CMK (cell line): ENCODE measurements around the gene CNTNAP5.

Source experiments
- DNase-seq: peaks from one replicate; pipeline ENCODE4 v3.0.0-alpha.2; 2010; ENCODE audit warnings: low read depth

Gene CNTNAP5

DNA sequence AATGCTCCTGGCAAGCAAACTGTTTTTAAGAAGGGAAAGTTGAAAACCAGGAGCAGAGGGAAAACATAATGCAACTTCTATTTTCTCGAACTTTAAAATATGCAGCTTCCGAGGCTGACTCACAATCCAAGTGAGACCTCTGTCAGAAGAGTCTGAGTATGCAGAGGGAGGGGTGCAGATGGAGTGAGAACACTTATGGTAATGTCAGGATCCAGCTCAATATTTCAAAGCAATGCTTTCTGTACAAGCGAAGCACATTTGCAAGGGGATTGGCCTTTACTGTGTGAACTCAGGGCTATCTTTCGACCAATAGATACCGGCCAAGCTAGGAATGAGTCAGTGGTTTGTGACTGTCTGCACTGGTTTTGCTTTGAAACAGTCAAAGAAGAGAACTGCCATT is 242.7 kb downstream of the CNTNAP5 start:
- no peak for DNase-seq

DNA sequence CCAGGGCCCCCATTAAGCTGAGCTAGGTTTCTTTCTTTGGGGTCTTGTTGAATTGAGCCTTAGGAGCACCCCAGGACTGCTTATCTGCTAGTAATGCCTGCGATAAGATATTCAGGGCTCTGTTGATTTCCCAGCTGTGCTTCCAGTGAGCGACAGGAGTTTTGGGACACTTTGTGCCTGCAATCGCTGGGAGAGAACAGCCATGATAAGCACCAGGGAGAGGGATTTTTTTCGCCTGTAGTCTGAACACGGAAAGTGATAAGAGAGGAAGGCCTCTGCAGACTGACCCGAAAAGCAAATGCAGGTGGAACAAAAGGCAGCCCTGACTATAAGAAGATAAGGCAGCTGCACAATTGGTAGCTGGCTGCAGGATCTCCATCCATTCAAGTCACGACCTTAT is 244.3 kb downstream of the CNTNAP5 start:
- no peak for DNase-seq

DNA sequence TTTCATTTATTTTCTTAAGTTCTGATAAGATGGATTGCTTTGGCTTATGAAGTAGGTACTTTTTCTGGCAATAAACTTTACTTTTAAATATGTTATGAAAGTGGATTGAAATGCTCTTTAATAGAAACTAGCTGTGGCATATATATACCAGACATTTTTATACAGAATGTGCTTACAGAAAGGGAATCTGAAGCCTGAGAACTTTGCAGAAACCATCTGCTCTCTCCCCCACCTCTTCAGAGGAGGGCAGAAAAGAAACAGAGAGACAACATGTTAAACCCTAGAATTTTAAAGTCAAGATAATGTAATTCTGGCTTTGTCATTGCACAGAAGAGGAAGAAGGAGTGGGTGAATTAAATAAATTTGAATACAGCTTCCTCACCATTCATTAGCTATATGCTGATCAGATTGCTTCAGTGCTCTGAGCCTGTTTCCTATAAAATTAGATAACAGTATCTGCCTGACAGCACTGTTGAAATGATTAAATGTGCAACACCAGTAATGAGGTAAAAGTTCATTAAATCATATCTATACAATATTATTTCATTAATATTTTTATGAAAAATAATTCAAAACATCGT is 247.3 kb downstream of the CNTNAP5 start:
- no peak for DNase-seq

DNA sequence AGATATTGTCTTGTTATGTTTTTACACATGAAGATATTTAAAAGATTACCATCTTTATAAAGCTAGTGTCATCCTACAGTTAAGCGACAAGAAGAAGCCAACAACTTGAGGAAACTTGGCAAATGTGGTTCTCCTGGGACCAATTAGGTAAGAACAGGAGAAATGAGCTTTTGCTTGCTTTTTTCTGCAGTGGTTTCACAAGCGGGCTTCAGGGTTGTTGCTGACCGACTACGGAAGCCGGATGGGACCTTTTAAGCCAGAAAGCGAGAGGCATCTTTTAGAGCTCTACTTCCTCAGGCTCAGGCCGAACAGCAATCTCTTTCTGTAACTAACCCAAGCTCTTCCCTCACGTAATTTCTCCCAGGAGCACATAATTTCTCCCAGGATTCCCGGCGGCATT is 256.5 kb downstream of the CNTNAP5 start:
- no peak for DNase-seq

DNA sequence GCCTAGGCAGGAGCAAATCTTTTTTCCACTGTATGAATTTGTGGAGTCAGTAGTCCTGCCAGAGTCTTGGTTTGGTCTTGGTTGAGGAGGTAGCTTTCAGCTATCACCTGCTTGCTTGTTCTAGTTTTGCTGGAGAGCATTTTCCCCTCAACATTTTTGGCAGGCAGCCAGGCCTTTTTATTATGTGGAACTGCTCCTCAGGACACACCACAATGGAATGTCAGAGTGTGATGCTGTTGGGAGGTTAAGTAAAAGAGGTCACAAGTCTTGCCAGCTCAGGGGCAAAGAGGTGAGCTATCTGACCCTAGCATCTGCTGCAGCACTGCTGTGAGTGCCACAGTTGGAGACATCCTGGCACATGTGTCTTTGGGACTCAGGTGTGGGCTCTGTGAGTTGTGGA is 258.0 kb downstream of the CNTNAP5 start:
- DNase-seq = no peak

DNA sequence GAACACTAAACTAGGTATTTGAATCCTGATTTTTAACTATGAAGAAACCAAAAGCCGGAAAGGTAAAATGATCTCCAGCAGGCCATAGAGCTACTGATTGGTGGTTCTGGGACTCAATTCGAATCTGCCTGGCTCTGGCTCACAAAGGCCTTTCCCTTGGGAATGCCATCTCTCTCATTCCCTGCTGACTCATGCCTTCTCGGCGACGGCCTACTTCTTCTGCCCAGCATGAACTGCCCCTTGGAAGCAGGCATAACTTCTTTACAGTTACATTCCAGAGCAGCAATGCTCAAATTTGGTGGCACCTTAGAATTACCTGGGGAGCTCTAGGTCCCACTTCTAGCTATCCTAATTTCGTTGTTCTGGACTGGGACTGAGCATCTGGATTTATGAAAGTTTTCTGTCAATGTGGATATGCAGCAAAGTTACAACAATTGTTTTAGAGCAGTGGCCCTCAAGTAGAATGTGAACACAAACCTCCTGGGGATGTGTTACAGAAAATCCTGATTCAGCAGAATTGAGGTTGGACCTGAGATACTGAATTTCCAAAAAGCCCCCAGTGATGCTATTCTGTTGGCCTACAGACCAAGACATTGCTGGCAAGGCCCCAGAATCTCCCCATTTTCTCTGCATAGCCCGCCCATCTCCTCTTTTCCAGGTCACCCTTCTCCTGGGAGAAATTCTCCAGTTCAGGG is 261.1 kb downstream of the CNTNAP5 start:
- DNase-seq = no peak

DNA sequence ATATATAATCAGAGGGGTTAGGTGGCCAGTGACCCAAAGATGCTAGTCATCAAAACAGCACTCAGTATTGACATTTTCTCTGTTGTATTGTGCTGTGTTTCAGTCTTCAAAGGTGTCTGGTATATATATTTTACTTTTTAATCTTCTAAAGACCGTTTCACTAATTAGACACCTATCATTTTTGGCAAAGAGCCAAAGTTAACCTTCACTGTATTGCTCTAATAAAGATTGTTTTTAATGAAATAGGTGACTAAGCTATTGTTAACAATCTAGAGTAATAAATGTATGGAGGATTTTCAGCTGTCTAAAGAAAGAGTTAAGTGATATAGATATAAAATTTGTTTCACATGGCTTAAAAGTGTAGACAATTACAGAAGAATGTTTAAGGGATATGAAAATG is 264.0 kb downstream of the CNTNAP5 start:
- DNase-seq = no peak

DNA sequence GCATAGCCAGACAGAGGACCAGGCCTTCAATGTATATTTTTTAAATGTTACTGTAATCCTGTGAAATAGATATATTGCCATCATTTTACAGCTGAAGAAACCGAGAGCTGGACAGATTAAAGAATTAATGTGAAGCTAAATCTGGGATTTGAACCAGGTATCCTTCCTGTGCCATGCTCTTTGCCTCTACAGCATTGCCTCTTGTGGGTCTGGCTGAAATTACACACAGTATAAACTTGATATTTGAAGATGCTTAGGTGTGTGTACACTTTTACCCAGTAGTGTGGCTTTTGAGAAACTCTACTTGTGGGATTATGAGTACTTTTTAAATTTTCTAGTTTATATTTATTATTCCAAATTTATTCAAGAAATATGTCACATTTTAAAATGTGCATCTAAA is 264.5 kb downstream of the CNTNAP5 start:
- DNase-seq = no peak

DNA sequence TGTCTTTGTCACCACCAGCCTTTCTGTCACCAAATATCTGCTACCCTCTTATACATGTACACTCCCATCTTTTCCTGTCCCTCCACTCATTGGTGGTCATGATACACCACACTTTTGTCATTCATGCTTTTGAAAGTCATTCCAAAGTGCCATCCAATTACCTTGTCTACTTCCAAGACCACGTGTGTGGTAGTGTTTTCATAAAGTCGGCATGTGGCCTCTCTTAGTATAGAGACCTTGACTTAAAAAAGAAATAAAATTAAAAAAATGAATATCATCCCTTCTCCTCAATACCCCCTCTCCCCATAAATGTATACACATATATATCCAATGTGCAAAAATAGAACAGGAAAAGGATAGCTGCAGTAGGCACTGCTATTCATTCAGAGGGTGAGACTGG is 271.4 kb downstream of the CNTNAP5 start:
- no peak for DNase-seq

DNA sequence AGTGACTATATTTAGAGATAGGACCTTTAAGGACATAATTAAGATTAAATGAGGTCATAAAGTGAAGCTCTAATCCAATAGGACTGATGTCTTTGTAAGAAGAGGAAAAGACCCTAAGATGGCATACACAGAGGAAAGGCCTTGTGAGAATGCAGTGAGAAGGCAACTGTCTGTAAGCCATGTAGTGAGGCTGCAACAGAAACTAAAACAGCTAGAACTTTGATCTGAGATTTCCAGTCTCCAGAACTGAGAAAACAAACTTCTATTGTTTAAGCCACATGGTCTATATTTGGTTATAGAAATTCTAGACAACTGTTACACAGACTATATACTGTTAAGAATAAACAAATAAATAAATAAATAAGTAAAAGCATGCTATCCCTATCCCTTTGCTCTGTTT is 276.8 kb downstream of the CNTNAP5 start:
- no peak for DNase-seq

DNA sequence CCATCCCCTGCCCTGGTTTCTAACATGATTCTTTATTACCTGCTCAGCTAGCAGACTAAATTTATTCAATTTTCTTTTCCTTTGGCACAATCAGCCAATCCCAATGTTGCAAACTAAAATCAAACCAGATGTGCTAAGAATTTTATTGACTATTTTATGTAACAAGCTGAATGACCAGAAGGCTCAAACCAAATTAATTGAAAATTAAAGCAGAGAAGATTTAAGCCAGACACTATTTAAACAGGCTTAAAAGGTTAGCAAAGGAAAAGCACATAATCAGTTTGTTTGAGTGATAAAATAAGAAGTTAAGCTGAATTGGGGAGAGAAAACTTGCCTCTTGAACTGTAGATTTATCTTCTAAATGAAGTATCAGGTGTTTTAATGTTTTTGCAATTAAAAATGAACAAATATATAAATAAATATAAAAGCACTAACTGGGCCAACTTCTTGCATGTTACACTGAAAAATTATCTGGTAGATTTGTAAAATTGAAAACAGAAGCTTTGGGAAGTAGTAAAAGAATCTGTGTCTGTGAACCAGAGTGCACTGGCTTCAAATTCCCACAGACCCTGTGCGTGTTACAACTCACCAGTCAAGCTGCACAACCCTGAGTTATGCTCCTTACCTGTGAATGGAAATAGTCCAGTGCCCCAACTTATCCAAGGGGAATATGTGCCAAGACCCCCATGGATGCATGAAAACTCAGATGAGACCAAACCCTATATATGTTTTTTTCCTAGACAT is 283.4 kb downstream of the CNTNAP5 start:
- no peak for DNase-seq

DNA sequence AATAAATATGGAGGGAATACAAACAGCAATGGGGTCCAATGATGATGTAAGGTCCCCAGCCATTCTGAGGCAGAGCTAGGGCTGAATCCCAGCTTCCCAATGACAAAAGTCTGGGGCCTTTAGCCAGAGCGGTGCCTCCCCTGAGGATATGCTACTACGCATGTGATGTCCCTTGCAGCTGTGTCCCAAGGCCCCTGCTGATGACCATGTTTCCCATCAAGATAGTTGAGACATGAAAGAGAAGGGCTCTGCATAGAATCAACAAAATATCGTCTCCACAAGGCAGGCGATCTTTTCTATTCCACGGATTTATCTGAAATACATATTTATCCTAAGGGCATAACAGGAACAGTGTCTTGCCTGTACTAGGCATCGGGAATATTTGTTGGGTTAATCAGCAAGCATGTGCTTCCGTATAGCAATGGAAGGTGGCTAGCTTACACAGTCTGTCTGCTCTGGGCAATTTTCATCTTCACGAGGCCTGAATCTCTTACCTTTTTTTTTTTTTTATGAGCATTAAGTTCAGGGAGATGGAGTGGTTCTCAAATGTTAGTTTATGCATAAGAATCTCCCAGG is 284.6 kb downstream of the CNTNAP5 start:
- DNase-seq = no peak

DNA sequence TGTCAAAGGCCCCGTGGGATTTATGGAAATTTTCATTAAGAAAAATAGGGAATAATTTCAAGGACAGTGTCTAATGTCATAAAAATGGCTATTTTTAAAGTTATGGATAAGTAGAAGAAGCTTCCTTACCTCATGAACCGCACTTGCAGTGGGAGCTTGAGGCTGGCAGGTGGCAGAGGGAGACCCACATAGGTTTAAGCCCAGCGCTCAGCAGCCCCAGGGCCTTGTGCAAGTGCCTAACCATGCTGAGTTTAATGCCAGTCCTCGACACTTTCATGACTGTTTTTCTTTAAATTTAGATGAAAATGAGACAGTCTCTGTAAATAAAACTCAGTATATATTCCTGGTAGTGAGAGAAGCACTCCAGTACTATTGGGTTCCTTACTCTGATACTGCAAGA is 285.6 kb downstream of the CNTNAP5 start:
- no peak for DNase-seq

DNA sequence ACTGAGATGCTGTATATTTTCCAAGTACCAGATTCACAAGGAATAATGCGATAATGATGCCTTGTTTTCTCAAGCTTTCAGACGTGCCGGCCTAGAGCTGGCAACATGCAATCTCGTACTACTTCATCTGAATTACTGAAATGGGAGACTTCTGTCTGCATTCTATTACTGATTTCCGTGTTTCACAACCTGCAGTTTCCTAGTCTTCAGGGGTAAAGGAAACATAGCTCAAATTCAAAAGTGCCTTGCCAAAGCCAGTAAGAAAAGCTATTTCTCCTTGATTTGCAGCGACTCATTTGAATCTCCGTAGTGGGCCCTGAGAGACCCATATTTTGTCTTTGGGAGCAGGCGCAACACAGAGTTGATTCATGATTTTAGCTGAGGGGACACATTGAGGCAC is 289.0 kb downstream of the CNTNAP5 start:
- DNase-seq = no peak

DNA sequence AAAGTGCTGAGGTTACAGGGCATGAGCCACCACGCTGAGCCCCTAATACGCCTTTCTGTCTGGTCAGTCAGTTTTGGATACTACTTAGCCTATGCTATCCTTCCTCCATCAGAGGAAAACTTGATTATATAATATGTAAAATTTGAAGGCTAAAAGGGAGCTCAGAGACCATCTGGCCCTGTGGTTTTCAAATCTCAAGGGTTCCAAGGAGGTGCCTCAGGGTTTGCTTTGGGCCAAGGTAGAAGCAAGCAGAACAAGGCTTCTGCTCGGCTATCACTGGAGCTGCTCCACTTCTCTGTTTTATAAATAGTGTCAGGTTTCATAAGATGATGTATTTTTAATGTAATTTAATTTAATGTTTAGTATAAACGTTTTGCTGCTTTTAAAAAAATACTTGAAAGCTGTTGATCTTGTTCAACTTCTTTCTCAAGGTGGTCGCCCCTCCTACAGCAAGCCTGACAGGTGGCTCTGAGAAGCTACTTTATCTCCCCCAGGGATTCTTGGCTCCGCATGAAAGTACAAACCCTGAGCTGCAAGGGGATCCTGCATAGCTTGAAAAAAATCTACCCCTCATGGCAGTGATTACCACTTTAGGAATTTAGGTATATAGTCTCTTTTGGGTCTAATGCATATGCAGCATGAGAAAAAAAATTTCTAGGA is 290.3 kb downstream of the CNTNAP5 start:
- no peak for DNase-seq

DNA sequence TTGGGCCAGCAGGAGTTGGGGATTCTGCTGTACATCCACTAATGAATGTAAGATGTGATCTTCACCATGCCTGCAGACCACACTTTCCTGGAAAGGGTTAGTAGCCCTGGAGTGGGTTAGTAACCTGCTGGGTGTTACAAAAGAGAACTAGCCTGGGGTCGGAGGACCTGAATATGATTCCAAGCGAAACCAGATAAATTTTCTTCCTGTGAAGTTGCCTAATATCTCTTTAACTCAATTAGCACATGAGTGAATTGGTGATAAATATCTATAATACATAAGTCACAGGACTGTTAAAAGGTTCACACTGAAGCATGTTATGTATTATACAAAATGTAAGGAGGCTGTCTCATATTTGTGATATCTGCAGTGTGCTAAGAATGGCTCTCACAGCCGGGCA is 291.0 kb downstream of the CNTNAP5 start:
- no peak for DNase-seq

DNA sequence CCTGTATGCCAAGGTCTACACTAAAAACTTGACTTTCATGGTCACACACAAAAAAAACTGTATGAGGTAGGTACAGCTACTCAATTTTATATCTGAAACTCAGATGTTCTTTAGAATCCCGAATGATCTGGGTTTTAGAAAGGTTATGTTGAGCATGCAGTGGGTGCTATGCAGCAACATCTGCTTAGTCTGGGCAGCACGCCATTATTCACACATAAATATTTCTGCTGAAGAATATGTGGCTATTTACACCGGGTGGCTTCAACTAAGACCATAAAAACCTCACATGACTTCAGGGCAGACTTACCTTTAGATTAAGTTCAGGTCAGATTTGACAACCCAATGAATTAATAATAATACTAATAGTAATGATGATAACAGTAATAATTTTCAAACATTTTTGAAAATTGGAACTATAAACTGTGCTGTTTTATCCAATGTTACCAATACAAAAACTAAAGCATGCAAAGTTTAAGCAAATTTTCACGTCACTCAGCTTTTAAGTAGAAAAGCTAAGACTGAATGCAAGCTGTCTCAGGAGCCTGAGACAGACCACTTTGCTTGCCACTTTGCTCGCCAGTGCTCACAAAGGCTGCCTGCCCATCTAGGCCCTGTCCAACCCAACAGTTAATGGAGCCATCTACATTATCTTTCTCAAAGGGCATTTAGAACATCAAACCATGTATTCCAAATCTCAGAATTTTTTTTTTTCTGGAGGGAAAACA is 292.0 kb downstream of the CNTNAP5 start:
- DNase-seq = no peak

DNA sequence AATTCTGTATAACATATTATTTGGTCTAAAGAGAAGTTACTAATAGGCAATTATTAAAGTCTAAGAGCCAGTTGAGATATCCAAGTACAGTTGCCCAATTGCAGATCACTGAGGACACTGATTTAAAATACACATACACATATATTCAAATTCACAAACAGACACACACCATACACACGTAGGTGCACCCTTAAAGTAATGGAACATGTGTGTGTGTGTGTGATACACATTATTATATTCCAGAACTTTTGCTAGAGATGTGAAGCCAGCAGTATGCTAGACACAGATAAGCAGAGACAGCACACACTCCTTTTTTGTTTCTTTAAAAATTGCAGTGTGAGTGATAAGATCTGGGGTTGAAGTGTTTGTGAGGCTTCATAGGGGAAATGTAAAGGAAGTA is 292.5 kb downstream of the CNTNAP5 start:
- peak; percentile 12 for DNase-seq

DNA sequence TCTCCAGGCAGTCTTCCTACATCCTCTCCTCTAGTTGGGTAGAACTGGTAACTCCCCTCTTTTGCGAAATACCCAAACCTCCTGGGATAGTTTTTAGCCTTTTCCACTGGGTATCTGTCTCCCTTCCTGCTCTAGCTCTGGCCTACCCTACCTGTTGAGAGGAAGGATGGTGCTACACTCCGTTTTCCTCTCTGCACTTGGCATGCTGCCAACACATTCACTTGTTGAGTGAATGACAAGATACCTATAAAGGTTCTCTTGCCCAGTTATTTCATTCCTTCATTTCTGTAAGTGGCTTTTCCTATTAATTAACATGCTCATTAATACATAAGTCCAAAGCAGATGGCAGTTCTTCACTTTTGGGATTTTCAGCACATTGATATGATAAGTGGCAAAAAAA is 293.8 kb downstream of the CNTNAP5 start:
- no peak for DNase-seq

DNA sequence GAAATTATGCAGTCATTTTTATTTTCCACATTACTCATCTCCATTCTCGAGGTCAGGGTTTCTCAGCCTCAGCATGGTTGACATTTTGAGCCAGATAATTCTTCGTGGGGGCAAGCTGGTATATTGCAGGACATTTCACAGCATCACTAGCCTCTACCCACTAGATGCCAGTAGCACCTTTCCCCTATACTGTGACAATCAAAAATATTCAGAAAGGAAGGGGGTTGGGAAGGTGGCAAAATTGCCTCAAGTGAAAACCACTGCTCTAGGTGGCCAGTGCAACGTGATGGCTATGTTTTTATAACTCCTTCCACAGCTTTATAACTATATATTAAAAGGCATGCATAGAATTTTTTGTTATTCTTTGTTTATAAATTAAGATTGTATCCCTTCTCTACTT is 294.5 kb downstream of the CNTNAP5 start:
- DNase-seq = no peak

DNA sequence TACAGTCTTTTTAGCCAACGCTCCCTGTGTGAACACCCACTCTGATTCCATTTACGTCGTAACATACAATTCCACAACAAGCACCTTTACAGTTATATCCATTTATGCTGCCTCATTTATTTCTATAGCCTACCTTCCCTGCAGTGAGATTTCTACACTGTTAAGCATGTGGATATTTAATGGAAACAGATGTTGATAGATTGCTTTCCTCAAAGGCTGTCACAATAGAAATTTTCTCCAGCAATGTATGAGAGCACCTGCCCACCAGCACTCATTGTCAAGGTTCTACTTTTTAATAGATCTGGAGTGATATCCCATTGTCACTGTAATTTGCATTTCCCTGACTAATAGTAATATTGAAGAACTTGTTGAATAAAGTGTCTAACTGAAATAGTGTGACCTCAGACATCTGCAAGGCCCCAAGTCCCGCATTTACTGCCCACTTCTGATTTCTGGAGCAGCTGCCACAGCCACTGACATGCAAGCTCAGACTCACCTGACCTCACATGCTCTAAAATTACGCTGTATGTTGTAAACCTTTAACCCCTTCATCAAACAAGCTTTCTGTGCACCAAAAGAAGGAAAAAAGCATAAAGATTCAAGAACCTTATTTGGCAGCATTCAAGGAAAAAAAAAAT is 295.1 kb downstream of the CNTNAP5 start:
- no peak for DNase-seq

DNA sequence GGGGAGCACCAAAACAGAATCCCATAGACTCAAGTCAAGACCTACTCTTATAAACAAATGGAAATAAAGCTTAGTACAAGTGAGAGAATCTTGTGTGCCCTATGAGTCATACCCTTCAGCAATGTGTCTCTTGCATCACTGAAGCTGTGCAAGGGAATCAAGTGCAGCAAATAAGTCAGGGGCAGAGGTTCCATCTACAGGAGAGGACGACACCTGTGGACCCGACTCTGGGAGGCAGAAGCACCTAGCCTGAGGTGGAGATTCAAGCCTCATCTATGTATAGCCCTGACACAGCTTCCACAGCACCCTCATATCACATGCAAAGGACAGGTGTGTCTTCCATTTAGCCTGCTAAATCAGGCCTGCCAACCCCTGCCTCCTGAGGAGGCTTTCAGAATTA is 298.2 kb downstream of the CNTNAP5 start:
- DNase-seq = no peak
